GM19372 (cell line): ENCODE results near the gene PCCB.
"Not testable (repeated sequence)": the region's sequence is repeated elsewhere in the genome, so short reads cannot be mapped to it uniquely, and the experiment has no call there.

ENCODE experiments used
- ATAC-seq: cut with Tn5 transposase; IDR thresholded peaks from one replicate; pipeline ENCODE4 v1.9.1; 2021; ENCODE audit warnings: mild to moderate bottlenecking, low read depth, moderate library complexity; ENCODE audit not compliant: unreplicated experiment

The PCCB gene

GRCh38 chr3:136250059-136250902 is at the start of gene PCCB:
Gene PCCB, plus strand, starts transcription at chr3:136250340. Its CDS starts 36 bp downstream, at chr3:136250376.
- ATAC-seq, result peak; percentile 98

GRCh38 chr3:136207489-136208115 is 42.5 kb upstream of the PCCB start:
- no peak for ATAC-seq

- ATAC-seq, result no peak
Measured at GRCh38 chr3:136209921-136210320, 40.2 kb upstream of the PCCB start.

DNA sequence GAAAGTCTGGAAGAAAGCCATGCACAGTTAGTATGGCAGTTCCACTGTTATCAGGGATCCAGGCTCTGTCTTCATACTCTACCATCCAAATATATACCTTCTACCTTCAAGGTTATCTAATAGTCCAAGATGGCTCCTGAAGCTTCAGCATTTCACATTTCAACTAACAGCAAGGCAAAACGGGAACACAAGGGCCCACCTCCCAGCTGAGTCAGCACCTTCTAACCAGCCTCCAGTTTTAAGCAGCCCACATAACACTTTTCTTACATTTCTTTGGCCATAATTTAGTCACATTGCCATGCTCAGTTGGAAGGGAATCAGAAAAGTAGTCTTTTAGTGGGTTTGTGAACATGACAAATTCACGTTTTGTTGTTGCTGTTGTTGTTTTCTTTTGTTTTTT is 38.6 kb upstream of the PCCB start:
- no peak for ATAC-seq

GRCh38 chr3:136222746-136223145 is 27.4 kb upstream of the PCCB start:
- not testable (repeated sequence) for ATAC-seq

GRCh38 chr3:136232413-136232812 is 17.7 kb upstream of the PCCB start:
- ATAC-seq, result no peak

DNA sequence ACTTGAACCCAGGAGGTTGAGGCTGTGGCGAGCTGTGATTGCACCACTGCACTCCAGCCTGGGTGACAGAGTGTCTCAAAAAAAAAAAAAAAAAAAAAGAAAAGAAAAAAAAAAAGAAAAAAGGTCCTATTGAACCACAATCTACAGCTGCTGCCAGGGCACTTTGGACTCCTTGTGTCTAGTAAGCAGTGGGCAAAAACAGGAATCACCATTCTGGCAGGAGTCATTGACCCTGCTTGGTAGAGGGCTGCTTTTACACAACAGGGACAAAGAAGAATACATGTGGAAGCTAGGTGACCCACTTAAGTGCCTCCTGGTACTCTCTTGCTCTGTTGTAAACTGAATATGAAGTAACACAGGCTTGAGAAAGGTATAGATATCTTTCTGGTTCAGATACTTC is 14.6 kb upstream of the PCCB start:
- no peak for ATAC-seq

GRCh38 chr3:136236109-136236508 is 14.0 kb upstream of the PCCB start:
- ATAC-seq, result no peak

DNA sequence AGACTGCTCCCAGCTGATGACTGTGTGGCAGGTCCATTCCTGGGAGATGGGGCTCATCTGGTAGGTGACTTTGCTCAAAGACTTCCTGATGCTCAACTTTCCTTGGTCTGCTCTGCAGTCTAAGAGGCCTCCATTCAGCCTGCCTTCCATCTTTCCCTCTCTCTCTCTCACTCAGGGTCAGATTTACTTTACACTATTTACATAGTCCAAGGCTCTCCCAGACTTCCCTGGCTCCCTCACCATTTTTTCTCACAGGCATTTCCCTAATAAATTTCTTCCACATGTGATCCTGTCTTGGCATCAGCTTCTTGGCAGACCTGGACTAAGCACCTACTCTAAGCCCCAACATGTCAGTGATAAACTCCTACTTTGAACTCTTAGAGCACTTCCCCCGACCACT is 13.0 kb upstream of the PCCB start:
- ATAC-seq, result no peak

DNA sequence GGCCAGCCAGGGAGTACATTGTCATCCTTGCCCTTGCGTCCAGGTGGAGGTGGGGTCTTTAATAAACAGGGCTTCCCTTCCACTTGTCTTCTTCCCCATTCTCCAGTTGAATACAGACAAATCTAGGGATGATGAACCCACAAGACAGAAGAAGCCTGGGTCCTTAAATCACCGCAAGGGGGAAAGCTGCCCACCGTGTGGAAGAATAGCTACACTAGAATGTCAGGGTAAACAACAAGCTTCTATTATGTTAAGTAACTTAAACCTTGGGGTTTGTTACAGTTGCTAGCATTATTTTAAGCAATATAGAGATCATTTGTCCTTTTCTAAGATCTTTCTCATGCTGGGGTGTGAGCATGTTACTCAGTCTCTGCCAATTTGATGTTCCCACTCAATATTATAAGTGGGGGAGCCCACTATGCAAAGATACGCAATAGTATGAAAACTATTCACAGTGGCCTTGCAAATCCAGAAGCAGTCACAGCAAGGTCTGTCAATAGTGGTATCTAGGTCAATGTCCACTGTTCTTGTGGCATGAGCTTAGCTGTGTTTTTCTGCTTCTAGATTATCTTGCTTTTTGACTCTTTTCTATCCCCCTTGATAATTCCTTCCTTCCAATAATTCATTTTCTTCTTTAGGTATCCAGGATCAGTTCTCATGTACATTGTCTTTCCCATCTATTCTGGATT is 12.0 kb upstream of the PCCB start:
- no peak for ATAC-seq

DNA sequence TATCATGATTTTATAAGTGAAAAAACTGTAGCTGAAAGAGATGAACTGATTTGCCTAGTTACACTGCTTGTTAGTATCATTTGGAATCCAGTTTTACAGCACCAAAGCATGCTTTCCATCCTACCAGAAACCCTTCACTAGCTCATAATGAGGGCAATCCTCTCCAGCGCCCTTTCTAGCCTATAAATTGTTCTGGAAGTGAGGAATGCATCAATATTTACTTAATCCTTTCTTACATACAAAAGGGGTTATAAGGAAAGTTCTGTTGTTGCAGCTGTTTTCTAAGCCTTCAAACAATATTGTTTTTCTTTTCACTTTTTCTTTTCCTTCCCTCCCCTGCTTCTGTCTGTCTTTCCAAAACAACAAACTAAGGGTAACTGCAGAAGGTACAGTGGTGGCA is 11.0 kb upstream of the PCCB start:
- no peak for ATAC-seq

- ATAC-seq, result no peak
Measured at GRCh38 chr3:136245691-136246090, 4.4 kb upstream of the PCCB start.

GRCh38 chr3:136247436-136247835 is 2.7 kb upstream of the PCCB start:
- no peak for ATAC-seq

DNA sequence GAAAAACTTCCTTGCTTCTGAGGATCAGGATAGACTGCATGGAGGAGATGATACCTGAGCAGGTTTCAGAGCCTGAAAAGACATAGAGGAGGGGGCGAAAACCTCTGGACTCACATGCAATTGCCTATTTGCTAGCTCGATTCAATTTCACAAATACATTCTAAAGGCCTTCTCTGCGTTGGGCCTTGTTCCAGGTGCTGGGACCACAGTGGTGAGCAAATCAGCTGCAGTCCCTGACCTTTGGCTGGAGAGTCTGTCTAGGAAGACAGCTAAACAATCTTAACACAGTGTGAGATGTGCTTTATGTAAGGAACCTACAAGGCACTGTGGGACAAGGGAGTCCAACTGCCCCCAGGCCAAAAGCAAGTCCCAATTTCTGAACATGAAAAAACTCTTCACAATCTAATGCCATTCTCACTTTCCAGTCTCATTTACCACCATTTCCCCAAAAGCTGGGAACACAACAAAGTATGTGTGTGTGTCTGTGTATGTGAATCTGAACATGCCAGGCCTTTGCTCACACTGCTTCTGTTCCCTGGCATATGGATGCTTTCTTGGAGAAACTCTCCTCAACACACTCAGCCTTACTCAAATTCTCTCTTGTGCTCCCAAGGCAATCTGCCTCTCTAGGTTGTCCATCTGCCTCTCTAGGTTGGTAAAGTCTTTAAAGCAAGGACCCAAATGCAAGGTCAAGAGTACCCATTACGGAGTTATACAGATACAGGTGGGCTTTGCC is 2.1 kb upstream of the PCCB start:
- no peak for ATAC-seq

DNA sequence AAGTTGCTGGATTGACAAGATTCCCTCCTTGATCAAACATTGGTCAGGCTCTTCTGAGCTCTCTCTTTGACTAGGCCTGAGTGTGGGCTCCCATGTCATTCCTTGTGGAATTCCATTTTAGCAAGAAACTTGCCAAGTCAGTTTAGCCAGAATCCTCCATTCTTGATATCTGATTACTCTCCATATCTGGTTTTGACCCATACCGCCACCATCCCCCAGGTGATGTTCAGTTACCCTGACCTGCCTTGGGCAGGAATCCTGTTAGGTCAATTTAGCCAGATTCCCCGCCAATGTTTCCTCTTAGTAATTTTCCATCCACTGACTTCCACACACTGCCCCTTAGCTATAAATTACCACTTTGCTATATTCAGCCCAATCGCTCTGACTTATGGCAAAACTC is 1.0 kb upstream of the PCCB start:
- ATAC-seq, result no peak

GRCh38 chr3:136249593-136249992 is 547 bp upstream of the PCCB start:
- no peak for ATAC-seq

DNA sequence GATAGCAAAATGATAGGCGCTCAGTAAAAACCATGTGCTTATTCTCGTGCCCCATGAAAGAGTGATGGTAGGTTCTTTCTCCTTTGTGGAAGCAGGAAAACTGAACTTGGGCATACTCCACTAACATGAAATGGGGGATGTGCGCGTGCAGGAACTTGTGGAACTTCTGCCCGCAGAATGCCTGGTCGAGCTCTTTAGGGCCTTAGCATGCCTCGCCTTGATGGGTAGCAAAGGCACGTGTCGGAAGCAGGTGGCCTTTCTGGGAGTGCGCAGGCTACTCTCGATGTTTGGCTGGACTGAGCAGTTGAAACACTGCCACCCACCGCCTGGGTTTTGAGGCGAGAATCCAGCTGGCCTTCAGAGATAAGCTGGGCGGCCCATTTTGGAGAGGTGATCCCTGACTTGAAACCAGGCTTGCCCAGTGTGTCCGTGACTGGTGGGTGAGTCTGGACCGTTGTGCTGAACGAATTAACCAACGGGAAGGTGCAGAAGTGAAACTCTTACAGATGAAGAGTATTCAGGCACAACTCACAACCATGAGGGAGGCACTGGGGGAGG is 842 bp downstream of the PCCB start:
- ATAC-seq, result no peak

DNA sequence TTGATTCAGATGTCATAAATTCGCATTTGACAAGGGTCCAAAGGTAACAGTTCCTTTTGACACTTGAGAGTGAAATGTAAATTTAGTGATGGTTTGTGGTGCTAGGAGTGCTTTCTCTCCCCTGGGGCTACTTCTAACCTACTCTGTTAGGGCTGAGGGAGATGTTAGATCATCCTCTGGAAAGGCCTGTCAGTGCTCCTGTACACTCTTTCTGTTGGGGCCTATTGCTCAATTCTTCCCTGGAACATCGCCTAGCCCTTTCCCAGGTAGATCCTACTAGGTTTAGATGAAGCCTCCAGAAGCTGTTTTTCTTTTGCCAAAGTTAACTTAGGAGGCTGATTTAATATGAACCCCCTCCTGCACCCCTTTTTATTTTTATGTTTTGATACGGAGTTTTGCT is 1.4 kb downstream of the PCCB start:
- no peak for ATAC-seq

GRCh38 chr3:136255672-136256406 is 5.7 kb downstream of the PCCB start:
- no peak for ATAC-seq

GRCh38 chr3:136258199-136258598 is 8.1 kb downstream of the PCCB start:
- no peak for ATAC-seq
